GM06990 (cell line): ENCODE measurements around the gene ANKH.

ENCODE experiments used
- DNase-seq: peaks from one replicate; pipeline ENCODE4 v3.0.0-alpha.2; 2011; ENCODE audit not compliant: insufficient read length; ENCODE audit errors: extremely low read depth
- H3K27me3 ChIP-seq: replicated peaks from 2 replicates; pipeline ENCODE4 v1.6.0; 2011; ENCODE audit warnings: low read length; ENCODE audit not compliant: control insufficient read depth, insufficient read depth
- H3K36me3 ChIP-seq: 2 replicates; pipeline ENCODE4 v1.5.1; 2011; ENCODE audit warnings: low read length; ENCODE audit not compliant: control insufficient read depth, insufficient read depth
- H3K4me3 ChIP-seq: replicated peaks from 2 replicates; pipeline ENCODE4 v1.5.1; 2011; ENCODE audit warnings: low read depth, mild to moderate bottlenecking, control low read depth, low read length
- CTCF ChIP-seq: IDR thresholded peaks from 2 replicates; pipeline ENCODE4 v1.5.1; 2011; ENCODE audit warnings: low read length, control low read depth, mild to moderate bottlenecking, inconsistent platforms; ENCODE audit not compliant: insufficient read depth, poor library complexity, severe bottlenecking

Gene ANKH

GRCh38 chr5:14894748-14895147, 23.2 kb upstream of the ANKH start:
- DNase-seq, result no peak
- TF ChIP-seq CTCF, result no peak
- H3K27me3 ChIP-seq, result no peaks in the 10 kb centered on the region; the same call in 1 of the 2 replicates
- H3K4me3 ChIP-seq, result no peak overlapping the region
- H3K36me3 ChIP-seq, result no peaks in the 10 kb centered on the region

- DNase-seq, result no peak
- no peak for TF ChIP-seq CTCF
- H3K36me3 ChIP-seq, result no peaks in the 10 kb centered on the region
- no peak overlapping the region for H3K4me3 ChIP-seq
- H3K27me3 ChIP-seq, result no peaks in the 10 kb centered on the region; the same call in 1 of the 2 replicates
These were observed 21.8 kb upstream of the ANKH start for GRCh38 chr5:14893381-14893780.

GRCh38 chr5:14890846-14891245, 19.3 kb upstream of the ANKH start:
- Histone ChIP-seq H3K27me3 (no peaks in the 10 kb centered on the region; the same call in 1 of the 2 replicates), H3K4me3 (no peak overlapping the region), H3K36me3 (no peaks in the 10 kb centered on the region)
- TF ChIP-seq CTCF, result no peak
- DNase-seq, result no peak

- no peak for TF ChIP-seq CTCF
- Histone ChIP-seq H3K4me3 (no peak overlapping the region), H3K27me3 (no peaks in the 10 kb centered on the region), H3K36me3 (no peaks in the 10 kb centered on the region)
- no peak for DNase-seq
These were observed 12.6 kb upstream of the ANKH start for GRCh38 chr5:14884062-14884612.

- DNase-seq, result no peak
- H3K36me3 ChIP-seq, result no peaks in the 10 kb centered on the region
- H3K4me3 ChIP-seq, result no peak overlapping the region
- TF ChIP-seq CTCF, result no peak
- H3K27me3 ChIP-seq, result no peaks in the 10 kb centered on the region
These were observed 11.3 kb upstream of the ANKH start for GRCh38 chr5:14882658-14883580.

GRCh38 chr5:14881826-14882225, 10.2 kb upstream of the ANKH start:
- H3K4me3 ChIP-seq, result no peak overlapping the region
- no peak for TF ChIP-seq CTCF
- H3K27me3 ChIP-seq, result no peaks in the 10 kb centered on the region
- no peak for DNase-seq
- no peaks in the 10 kb centered on the region for H3K36me3 ChIP-seq
